Occipital lobe (tissue), 3 donors: ENCODE measurements around the gene IRAK1. TPM values are rescaled to one million over a fixed set of nuclear protein-coding genes. Genes with fewer than 3 reads are reported as not detected.

ENCODE experiments used
- DNase-seq: peaks from one replicate; lab custom pipeline; 2025; lab: John Stamatoyannopoulos, UW
- small RNA-seq: library from RNA; depleted of rRNA; stranded (forward); fragments of <200 nt; gene quantifications from one replicate; pipeline ENCODE3, GENCODE V24; 2014
- total RNA-seq: library from RNA; depleted of rRNA; stranded (reverse); fragments of >200 nt; gene quantifications from one replicate; pipeline ENCODE4 v1.2.3, GENCODE V29; 2014

Gene IRAK1
- total RNA-seq, 1 donor from 2014 or later, result 8.7 TPM

- peak; percentile 83 for DNase-seq
Observed at GRCh38 chrX:153971450-153972367, 48.0 kb downstream of the IRAK1 start, which contains the start of gene HCFC1. Gene HCFC1, minus strand, starts transcription at chrX:153971818. Its CDS starts 978 bp downstream, at chrX:153970840.

GRCh38 chrX:153971124-153971449 lies 48.6 kb downstream of the IRAK1 start:
- peak; percentile 74 for DNase-seq

- peak; percentile 51 for DNase-seq
Observed at GRCh38 chrX:153970357-153971123, 49.2 kb downstream of the IRAK1 start.

DNA sequence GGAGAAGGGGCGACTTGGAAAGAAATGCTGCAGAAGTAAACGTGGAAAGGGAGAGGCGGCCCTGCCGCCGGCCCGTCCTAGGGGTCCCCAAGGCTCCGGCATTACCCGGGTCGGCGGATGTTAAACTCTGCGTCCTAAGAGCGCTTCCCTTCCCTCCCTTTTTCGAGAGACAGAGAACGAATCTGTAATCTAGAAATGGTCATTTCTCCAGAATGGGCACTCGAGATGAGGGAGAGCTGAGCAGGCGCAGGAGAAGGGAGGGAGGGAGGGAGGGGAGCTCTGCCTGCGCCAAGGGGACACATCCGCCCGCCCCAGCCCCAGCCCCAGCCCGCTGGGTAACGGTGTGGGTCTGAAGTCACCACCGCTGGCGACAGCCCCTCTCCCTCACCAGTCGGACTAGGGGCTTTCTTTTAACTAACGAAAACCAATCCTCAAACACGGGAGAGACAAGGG lies 49.8 kb downstream of the IRAK1 start:
- no peak for DNase-seq

- no peak for DNase-seq
Observed at GRCh38 chrX:153969125-153969903, 50.4 kb downstream of the IRAK1 start.

GRCh38 chrX:153968754-153969124 lies 51.0 kb downstream of the IRAK1 start:
- no peak for DNase-seq

- DNase-seq, result no peak
Observed at GRCh38 chrX:153968255-153968654, 51.4 kb downstream of the IRAK1 start.

DNA sequence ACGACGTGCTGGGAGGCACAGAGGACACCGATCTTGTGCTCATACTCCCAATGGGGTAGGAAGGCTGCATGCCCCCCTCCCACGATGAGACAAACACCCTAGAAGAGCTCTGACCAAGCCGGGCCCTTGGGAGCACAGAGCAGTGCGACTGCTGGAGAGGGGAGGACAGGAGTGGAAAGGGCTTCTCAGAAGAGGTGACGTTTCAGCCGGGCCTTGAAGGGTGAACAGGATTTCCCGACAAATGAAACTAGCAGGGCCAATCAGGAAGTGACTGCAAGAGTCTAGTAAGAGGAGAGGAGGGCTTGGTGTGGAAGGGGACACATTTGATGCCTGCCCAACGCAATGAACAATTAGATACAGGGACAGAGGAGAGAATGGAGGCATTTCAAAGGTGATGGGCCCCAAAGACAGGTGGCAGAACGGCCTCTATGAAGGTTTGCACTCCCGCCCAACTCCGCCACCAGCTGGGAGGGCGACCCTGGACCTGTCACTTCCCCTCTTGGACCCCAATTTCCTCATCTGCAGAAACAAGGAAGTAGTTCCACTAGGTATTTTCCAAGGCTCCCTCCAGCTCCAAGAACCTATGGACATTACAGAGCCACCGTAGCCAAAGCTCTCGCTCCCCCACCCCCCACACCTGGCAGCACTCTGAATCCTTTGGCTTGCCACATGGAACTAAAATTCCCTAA lies 52.0 kb downstream of the IRAK1 start:
- no peak for DNase-seq

- DNase-seq, result no peak
Observed at GRCh38 chrX:153966841-153967535, 52.7 kb downstream of the IRAK1 start.

DNA sequence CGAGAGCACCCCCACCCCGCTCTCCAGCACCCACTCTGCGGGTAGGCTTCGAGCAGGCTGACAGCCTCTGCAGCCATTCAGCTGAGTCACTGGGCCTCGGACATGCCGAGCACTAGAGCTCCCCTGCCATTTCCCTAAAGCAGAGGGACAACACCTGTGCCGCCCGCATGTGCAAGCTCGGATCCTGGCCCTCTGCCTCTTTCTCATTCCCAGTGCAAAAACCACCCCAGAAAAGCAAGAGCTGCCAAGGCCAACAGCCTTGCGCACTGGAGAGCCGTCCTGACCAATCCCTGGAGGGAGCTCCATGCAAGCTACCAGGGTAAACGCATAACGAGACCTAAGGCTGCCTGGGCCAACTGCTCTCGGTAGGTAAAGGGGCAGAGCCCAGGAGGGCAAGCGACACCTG lies 53.4 kb downstream of the IRAK1 start:
- DNase-seq, result no peak

DNA sequence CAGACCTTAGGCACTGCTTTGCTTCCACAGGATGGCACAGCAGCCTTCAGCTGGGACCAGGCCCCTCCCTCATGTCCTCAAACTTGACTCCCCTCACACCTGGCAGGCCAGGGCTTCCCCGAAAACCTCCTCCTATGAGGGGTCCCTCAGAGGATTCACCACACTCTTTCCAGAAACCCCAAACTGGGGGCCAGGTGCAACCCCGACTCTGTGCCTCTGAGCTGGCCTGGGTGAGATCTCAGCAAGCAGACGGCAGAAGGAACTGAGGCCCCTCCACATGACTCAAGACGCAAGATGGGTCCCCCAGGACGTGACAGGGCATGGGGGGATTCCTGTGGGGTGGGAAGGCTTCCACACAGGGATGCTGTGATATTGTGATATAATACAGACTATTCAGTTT lies 54.3 kb downstream of the IRAK1 start:
- DNase-seq, result no peak

GRCh38 chrX:153964105-153964504 lies 55.6 kb downstream of the IRAK1 start:
- no peak for DNase-seq

DNA sequence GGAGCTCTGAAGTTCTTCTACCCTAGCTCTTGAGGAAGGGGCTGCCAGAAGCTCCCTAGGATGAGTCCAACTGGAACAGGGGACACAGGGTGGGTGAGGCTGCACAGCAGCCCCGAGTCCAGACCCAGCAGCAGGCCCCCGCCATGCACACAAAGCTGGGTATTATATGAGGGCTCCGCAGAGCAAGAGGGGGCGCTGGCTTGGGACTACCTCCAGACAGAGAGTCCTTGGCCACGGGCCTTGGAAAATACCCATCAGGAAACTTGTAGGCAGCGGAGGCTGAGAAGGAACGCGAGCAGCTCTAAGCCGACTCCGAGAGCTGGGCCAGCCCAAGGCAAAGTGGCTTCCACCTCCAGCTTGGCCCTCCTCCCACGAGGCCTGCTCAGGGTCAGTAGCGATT lies 56.2 kb downstream of the IRAK1 start:
- no peak for DNase-seq

DNA sequence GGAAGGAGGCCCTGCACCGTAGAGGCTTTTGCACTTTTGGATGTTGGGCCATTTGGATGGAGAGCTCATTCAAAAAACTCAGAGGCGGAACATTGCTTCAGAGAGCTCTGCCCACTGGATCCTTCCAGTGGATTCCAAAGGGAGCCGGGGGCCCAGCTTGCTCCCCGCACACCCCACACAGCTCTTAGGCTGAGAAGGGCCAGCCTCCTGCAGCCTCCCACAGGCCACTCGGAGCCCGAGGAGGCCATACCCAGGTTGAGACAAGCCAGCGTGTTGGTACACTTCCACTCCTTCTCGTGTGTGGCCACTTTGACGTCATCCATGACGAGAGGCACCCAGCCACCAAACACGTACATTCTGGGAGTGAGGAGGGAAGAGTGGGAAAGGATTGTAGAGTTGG lies 58.4 kb downstream of the IRAK1 start:
- no peak for DNase-seq

- no peak for DNase-seq
Observed at GRCh38 chrX:153960786-153961185, 58.9 kb downstream of the IRAK1 start.

Small RNA genes within 50 kb of the gene (small RNA-seq; reads per million reads assigned to genes)
- gene MIR3202-1, result not detected

Other genes with a start within 250 kb of the IRAK1 start
- gene SRPK3, start 238.9 kb downstream of the IRAK1 start, total RNA-seq, result 0.16 TPM
- gene IDH3G, start 225.5 kb downstream of the IRAK1 start, total RNA-seq, result 29.0 TPM
- gene SSR4, start 225.2 kb downstream of the IRAK1 start, total RNA-seq, result 78.9 TPM
- gene PDZD4, start 189.4 kb downstream of the IRAK1 start, total RNA-seq, result 148 TPM
- gene L1CAM, start 133.7 kb downstream of the IRAK1 start, total RNA-seq, result 98.1 TPM
- not detected for gene AVPR2, start 115.2 kb downstream of the IRAK1 start, total RNA-seq
- 6.6 TPM for gene ARHGAP4, start 93.6 kb downstream of the IRAK1 start, total RNA-seq
- 17.6 TPM for gene NAA10, start 84.9 kb downstream of the IRAK1 start, total RNA-seq
- 2.8 TPM for gene RENBP, start 75.3 kb downstream of the IRAK1 start, total RNA-seq
- gene HCFC1, start 48.1 kb downstream of the IRAK1 start, total RNA-seq, result 12.6 TPM
- 2.7 TPM for gene TMEM187, start 47.1 kb downstream of the IRAK1 start, total RNA-seq
- gene MECP2, start 77.8 kb upstream of the IRAK1 start, total RNA-seq, result 27.0 TPM
- gene OPN1LW, start 124.3 kb upstream of the IRAK1 start, total RNA-seq, result not detected
- not detected for gene OPN1MW, start 162.7 kb upstream of the IRAK1 start, total RNA-seq
- not detected for gene OPN1MW2, start 199.9 kb upstream of the IRAK1 start, total RNA-seq
- not detected for gene OPN1MW3, start 237.7 kb upstream of the IRAK1 start, total RNA-seq